ENCODE data around the gene CAMSAP1.

Gene CAMSAP1

DNA sequence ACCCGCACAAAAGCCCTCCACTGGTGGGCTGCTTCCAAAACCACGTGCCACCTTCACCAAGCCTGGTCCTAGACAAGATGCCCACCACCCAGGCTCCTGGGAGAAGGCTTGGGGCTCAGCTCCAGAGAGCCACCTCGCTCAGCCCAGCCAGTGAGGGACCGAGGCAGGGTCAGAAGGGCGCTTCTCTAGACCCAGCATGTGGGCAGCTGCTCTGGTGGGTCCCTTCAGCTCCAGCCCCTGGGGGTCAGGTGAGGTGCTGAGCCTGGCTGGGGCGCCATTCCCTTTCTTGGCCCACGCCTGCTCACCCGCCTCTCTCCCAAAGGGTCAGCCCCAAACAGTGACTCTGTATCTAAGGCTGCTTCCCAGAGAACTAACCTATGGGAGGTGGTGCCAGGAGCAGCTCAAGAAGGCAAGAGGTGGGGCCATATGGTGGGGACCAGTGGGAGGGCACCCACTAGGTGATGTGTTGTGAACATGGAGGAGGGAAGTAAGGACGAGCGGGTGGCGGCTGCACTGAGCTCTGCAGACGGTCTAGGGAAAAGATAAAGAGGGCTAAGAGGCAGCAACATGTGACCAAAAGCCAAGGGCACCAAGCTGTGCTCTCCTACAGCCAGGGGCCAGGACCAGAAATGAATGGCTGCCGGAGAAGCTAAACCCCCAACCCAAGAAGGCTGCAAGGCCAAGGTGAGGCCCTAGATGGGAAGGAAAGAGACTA lies 79.3 kb downstream of the CAMSAP1 start:
- DNase-seq, result no peak

DNA sequence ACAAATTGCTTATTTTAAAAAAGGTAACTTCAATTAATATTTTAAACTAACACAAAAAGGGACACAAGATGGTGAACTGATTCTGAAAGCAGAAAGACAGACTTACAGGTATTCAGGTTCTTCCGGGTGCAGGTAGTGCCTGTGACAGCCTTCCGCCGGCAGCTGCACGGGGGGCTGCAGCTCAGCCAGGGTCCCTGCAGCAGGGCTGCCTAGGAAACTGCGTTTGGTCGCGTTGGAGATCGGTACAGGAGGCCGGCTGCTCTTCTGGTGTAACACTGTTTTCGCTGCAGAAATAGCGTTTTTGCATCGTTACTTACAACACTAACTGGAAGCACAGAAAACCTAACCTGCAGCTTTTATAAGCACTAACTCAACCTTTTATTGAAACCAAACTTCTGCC lies 80.0 kb downstream of the CAMSAP1 start:
- DNase-seq, result no peak

DNA sequence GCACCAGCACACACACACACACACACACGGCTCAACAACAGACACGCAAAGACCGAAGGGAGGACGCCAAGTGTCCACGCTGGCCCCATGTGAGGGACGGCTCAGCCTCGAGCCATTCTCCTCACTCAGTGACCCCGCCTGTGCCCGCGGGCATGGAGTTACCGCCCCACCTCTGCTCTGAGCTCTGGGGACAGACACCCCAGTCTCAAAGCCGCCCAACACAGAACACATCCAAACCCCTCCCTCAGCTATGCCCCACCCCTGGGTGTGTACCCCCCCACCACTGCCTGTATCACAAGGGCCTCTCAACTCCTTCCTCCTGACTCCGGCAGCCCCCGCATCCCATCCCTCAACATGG lies 81.2 kb downstream of the CAMSAP1 start:
- DNase-seq, result no peak

DNA sequence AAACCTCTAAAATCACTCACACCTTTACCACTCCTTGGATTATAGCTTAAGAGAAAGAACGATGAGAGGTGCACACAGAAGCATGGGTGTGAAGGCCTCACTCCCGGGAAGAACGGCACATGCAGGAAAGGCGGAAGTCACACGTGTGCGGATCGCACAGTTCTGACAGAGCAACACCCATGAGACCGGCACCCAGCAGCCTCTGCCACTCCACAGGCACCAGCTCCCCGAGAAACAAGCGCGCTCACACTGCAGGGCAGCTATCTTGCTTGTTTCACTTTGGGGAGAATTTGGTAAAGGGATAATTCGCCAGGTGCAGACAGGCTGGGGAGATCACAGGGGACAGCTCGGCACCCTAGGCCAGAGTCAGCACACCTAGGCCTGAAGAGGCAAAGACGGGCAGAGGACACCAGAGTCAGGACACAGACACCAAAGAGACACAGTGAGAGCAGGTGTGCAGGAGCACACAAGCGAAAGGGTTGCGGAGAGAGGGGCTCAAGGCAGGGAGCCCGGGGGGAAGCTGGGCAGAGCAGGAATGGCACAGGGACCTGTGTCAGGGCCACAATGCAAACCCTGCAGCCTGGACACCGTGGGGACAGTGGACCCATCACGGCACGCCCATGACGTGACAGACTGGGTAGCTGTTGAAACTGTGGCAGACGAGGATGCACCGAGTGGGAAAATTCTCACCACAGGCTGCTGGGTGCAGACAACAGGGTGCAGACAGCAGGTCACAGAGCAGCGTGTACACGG lies 81.7 kb downstream of the CAMSAP1 start:
- no peak for DNase-seq

DNA sequence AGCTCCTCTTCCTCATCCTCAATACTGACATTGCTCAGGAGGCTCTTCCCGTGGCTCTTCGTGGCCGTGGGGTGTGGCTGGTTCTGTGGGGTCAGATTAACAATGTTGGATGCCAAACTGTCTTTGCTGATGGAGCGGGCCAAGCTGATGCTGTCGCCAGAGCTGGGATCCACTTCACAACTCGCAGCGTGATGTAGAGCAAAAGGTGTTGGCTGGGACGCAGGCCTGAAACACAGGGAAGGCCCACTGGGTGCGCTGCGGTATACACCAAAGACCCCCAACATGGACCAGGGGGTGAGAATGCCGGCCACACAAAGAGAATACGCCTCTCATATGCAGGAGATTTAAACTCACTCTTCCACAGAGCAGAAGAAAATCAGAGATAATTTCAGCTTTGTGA lies 84.3 kb downstream of the CAMSAP1 start:
- no peak for DNase-seq

DNA sequence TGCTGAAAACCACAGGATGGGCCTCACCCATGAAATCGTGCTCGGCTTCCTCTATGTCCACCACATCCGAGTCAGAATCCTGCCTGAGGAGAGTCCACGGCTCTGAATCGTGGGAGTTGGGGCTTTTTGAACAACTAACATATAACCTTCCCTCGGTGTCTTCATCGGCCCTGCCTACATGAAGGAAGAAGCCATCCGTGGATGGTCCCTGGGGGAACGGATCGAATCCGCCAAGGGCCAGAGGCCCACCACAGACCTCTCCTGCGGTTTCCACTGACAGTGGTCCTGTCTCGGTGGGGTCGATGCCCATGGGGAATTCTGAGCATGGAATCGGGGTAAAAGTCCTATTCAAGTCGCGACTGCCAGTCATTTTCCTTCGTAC lies 85.0 kb downstream of the CAMSAP1 start:
- no peak for DNase-seq

DNA sequence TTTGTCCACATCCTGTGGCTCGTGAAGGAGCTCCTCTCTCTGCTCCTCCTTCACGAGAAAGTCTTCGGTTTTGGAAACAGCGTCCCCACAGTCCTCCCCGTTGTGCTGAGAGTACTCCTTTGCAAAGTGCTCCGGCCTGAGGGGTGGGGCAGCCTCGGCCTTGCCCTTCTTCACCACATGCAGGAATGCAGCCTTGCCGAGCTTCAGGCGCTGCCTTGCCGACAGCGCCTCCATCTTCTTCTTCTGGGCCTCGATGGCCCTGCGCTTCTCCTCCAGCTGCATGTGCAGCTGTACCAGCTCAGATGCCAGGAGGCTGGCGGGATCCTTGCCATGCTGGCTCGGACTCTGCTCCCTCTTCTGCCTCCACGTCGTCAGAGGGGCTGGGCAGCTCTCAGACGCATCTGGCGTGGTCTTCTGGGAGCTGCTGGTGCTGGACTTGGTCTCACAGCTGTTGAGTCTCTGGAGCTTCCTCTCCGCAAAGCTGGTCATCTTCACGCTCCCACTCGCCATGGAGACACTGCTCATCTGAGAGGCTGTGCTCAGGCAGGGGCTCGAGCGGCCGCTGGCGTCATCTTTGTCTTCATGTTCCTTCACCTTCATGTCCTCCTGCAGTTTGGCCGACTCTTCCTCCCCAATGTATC lies 85.5 kb downstream of the CAMSAP1 start:
- DNase-seq, result no peak

DNA sequence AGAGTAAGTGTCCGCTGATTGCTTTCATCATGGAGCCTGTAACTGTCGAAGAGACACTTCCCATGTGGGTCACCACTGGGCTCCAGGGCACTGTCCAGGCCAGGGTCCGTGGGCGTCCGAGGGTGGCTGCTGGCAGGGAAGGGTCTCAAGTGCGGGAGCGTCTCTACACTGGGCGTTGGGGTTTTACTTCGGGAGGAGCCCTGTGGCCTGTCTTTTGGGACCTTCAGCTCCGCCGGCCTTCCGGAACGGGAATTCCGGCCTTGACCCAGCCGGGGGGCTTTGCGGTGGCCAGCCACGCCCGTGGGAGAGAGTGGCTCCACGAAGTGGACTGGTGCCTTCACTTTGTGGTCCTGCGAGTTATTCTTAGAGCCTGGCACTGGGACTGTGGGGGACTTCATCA lies 86.2 kb downstream of the CAMSAP1 start:
- DNase-seq, result no peak

DNA sequence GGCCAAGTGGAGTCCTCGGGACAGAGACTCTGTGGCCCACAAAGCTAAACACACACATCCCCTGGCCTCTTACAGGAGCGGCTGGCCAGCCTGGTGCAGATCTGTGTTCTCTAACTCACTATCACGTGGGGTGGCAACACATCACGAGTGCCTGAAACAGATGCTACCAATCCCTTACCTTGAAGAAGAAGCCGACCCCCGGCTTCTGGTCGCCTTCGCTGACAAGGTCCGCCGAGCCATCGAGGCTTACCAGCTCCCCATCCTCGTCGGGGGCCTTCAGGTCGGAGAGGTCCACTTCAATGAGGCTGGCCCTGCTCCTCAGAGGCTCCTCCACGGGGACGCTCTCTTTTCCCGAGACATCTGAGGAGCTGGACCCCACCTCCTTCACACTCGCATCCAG lies 86.7 kb downstream of the CAMSAP1 start:
- no peak for DNase-seq

DNA sequence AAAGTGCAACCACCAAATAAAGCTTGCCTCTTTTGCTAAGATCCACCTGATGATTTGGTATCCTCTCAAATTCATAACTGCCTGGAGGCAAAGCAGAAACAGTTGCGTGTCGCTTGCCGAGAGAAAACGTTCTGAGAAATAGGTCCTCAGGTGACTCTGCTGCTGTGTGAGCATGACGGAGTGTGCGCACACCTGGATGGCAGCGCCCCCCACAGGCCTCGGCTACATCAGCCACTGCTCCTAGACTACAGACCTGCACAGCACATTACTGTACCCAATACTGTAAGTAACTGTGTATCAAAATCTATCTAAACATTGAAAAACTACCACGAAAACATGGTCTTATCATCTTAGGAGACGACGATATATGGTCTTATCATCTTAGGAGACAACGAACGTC lies 87.4 kb downstream of the CAMSAP1 start:
- no peak for DNase-seq

DNA sequence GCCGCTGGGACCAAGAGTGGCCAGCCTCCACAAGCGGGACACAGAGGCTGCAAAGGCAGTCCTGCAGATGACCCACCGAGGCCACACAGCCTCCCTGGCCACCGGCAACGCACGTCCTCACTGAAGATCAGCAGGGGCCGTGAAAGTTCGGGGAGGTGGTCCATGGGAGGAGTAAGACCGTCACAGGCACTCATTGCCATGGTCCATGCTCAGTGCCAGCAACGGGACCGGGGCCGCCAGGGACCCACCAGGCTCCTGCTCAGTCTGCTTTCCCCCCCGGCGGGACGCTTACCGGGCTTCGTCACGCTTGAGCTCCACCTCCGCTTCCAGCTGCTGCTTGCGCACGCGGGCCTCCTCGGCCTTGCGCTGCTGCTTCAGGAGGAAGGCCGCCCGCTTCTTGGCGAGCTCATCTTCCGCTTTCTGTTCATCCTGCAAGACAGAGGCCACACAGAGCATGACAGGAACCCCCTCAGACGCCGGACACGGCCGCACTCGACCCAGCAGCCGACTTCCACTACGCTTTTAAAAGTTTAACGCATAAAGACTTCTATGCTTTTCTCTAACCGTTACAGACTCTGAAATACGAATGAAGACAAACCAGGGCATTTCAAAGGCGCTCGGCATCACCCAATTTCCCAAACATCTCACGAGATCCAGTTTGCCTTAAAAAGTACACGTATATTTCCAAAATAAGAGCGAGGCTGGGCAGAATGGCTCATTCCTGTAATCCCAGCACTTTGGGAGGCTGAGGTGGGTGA lies 88.4 kb downstream of the CAMSAP1 start:
- DNase-seq, result no peak

DNA sequence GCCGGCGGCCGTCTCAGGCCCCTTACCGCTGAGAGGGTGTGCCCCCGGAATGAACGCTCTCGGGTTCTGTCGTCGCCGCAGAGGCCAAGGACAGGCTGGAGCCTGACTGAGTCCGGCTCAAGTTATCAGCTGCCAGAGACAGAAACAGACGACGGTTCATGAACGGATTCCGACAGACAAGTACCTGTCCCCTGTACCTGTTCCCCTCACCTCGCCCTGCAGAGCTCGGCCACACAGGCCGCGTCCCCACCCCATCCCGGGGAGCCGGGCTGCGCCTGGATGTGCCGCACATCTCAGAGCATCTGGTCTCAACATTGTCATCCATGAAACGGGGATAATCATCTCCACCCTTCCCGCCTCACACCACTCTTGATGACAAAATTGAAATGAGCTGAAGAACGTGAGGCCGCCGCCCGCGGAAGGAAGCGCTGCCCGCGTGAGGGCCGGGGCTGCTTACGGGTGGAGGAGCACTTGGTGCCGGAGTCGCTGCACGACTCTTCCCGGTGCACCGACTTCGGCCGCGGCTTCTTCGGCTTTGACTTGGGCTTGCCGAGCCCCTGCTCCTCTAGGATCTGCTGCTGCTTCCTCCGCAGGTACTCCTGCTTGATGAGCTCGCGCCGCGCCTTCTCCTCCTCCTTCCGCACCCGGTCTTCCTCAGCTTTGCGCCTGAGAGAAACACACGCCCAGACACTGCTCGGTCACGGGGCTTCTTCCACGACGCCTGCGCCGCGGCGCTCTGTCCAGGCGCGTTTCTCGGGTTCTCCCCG lies 89.2 kb downstream of the CAMSAP1 start:
- no peak for DNase-seq

DNA sequence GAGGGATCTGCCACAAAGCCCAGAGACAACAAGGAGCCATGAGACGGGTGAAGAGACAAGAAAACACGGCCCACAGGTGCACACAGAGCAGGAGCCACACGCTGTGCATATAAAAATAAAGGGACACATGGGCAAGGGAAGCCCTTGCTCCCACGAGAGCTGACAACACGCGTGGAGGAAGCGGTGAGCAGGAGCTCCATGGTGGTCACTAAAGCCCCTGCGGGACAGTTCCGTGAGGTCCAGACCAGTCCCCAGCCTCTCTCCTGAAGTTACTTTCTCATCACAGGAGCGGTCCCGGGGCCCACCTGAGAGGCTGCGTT lies 90.7 kb downstream of the CAMSAP1 start:
- DNase-seq, result no peak

DNA sequence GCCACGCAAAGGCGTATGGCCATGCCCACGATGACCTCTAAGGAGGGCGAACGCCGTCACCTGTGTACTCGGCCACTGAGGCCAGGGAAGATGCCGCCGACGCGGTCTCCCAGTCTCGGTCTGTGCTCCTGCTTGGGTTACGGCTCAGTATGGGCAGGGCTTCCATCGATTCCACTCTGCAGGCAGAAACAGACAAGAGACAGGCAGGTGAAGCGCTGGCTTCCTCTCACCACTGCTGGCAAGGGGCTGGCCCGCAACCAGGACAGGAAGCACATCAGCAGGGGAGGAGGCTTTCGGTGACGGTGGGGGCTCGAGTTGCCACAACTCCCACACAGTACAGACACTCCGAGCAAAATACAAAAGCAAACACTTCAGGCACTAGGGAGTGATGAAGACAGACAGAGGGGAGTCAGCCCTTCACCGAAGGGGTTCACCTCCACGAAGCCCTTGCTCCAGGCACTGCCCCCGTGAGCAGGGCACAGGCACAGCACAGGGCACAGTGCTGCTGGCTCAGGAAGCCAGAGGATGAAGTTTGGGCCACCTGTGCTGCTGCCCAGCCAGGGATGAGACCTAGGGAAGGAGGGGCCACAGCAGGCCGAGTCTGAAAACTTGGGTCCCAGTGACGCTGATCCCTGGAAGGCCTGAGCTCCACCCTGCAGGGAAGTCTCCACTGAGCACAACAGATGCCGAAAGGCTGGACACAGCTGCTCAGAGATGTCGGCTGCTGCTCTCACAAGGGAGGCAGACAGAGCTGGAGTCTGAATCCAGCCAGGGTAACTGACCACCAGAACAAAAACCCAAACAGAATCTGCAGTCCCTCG lies 91.3 kb downstream of the CAMSAP1 start:
- no peak for DNase-seq

DNA sequence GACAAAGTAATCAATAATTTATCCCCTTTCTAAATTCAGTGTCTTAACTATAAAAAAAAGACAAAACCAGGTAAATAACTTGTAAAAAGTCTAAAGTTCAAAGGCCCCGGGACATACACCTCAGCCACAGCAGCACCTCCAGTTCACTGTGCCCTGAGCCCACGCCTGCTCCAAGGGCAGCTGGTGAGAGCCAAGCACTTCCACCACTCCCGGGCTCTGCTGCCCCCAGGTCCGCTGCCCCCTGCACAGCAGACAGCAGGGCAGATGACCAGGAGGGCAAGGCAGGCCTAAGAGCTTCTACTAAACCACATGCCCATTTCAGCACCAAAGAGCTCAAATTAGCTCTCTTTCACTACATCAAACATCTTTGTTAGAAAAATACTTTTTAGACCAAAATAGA lies 91.9 kb downstream of the CAMSAP1 start:
- no peak for DNase-seq

DNA sequence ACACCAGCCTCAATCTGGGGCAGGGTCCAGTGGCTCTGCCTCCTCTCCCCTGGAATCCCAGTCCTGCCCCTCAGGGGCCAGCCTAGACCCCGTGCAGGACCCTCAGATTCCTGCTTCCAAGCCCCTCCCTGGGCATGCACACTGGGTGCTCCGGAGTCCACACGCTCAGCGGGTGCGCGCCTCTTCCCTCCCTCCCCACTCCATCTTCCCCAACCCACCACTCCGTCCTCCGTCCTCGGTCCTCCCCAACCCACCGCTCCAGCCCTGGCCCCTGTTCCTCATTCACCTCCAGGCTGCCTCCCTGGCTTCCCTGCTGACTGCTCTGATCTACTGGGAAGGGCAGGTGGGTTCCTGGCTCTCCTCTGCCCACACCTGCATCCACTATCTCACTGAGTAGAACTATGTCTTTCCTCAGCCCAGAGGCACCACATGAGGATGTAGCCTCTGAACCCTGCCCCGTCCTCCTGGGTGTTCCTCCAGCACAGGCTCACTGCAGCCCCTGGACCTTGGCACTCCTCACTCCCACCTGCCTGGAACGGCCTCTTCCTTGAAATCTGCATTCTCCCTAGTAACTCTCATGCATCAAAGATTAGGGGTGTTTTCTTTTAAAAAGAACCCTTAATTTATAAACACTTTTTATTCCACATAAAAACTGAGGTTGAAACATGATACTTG lies 92.8 kb downstream of the CAMSAP1 start:
- no peak for DNase-seq

DNA sequence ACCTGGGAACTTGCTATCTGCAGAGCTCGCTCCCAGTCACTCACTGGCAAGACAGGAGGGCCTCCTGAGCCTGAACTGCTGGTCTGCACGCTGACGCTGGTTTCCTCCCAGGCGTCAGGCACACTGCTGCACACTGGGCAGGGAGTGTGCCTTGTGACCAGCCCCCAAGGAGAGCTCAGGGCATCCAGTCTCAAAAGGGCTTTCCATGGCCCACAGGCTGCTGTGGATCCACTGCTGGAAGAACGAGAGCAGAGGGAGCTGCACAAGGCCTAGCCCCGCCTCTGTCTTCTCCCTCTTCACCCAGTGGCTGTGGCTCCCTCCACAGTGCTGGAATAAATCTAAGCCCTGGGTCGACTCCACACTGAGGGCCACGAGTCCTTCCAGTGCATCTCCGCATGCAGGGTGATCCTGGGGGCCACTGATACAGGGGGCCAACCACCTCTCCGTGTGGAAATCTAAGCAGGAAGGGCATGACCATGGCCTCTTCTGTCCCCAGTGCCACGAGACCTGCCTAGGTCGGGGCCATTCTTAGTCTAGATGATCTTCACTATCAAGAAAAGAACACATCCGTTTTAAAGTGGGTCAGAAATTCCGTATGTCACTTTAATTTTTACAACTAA lies 93.6 kb downstream of the CAMSAP1 start:
- DNase-seq, result no peak

DNA sequence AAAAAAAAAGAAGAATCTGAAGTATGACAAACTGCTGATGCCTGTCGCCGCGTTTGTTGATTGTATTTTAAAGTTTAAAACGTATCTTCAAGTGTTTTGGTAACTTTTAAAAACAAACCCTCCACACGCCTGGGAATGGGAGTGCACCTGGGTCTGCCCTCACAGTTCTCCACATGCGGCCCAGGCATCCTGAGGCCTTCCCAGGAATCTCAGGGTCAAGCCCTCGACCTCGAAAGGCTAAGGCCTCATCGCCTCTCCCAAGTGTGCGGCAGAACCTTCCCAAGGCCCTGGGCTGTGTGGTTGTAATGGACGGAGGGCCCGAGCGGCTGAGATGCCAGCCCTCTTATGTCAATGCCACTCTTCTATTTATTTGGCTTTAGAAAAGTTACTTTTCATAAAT lies 94.4 kb downstream of the CAMSAP1 start:
- DNase-seq, result no peak

DNA sequence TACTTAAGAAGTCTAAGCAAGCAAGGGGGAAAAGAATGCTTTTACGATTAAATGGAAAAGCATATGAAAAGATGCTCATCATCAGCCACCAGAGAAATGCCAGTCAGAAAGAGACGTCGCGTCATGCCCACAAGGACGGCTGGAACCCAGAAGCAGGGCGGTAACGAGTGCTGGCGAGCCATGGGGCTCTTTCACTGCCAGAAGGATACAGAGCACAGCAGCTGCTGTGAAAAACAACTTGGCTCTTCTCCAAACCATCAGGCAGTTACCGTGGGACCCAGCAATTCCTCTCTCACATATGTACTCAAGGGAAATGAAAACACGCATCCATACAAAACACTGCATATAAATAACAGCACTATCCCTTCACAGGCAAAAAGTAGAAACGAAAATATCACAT lies 95.5 kb downstream of the CAMSAP1 start:
- no peak for DNase-seq

DNA sequence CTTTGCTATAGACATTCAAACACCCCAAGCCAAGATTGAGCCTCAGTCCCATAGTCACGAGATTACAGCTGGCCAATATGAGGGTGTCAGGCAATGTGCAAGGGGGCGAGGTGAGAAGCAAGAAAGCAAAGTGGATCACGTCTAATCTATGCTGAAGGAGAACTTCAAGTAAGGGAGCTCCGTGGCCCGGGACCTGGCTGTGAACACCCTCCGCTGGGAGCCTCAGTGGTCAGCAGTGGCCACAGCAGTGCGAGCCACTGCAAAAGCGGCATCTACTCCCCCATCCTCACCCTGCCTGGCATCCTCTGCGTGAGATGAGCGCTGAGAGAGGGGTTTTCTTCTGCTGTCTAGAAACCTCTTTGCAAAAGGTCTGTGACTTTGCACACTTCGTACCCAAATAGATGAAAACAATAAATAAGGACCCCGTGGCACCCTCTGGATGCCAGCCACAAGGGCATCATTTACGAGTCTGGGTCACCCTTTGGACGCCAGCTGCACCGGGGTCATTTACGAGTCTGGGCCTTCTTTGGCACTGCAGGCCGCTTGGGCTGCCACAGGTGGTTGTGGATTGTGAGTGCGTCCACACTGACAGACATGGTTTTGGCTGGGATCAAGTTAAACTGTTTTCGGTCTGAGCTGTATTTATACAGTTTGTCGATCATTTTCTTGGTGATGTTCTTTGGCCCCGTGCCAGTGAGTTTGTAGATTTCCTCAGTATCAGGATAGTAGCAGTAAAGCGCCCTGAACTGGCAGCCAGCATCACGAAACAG lies 96.4 kb downstream of the CAMSAP1 start:
- no peak for DNase-seq

All from CD4-positive, alpha-beta T cell treated with Interleukin-4 for 4 hours (primary cell).